Measurements from ENCODE around the gene CDC45. TPM values are rescaled to one million over a fixed set of nuclear protein-coding genes. Genes with fewer than 3 reads are reported as not detected.
"Not testable (repeated sequence)": the region's sequence is repeated elsewhere in the genome, so short reads cannot be mapped to it uniquely, and the experiment has no call there.

Gene CDC45
- polyA plus RNA-seq, 2 donors = 9.6 to 12.1 TPM

GRCh38 chr22:19531327-19531726, 51.6 kb downstream of the CDC45 start:
- H3K4me1 ChIP-seq (ENCODE audit: control insufficient read depth in 2 of 2, insufficient read depth in 2 of 2, low read length in 1 of 2); H3K27me3 ChIP-seq (ENCODE audit: control insufficient read depth in 1 of 2, insufficient read depth in 2 of 2, low read length in 2 of 2); H3K4me3 ChIP-seq (ENCODE audit: low read depth in 1 of 2, low read length in 2 of 2); H3K36me3 ChIP-seq (ENCODE audit: control insufficient read depth in 2 of 2, insufficient read depth in 2 of 2, low read length in 1 of 2); H3K9me3 ChIP-seq (ENCODE audit: control insufficient read depth in 2 of 2, insufficient read depth in 1 of 2, low read depth in 1 of 2, low read length in 1 of 2); H3K27ac ChIP-seq (ENCODE audit: low read depth in 2 of 2, low read length in 1 of 2): not testable (repeated sequence)
- WGBS, 2 donors = 91 to 92% methylated on average over 6 of the region's 6 CpGs

- Histone ChIP-seq H3K4me1 (ENCODE audit: control insufficient read depth in 2 of 2, insufficient read depth in 2 of 2, low read length in 1 of 2) (no peaks in the 10 kb centered on the region), H3K27me3 (ENCODE audit: control insufficient read depth in 1 of 2, insufficient read depth in 2 of 2, low read length in 2 of 2) (no peaks in the 10 kb centered on the region), H3K4me3 (ENCODE audit: low read depth in 1 of 2, low read length in 2 of 2) (no peak overlapping the region), H3K36me3 (ENCODE audit: control insufficient read depth in 2 of 2, insufficient read depth in 2 of 2, low read length in 1 of 2) (no peaks in the 10 kb centered on the region), H3K27ac (ENCODE audit: low read depth in 2 of 2, low read length in 1 of 2) (no peak overlapping the region), H3K9me3 (ENCODE audit: control insufficient read depth in 2 of 2, insufficient read depth in 1 of 2, low read depth in 1 of 2, low read length in 1 of 2) (no peaks in the 10 kb centered on the region)
- 85 to 89% methylated on average over 8 of the region's 8 CpGs for whole genome bisulfite sequencing, 2 donors
Observed at GRCh38 chr22:19533049-19533626, 53.4 kb downstream of the CDC45 start.

- Histone ChIP-seq H3K9me3 (ENCODE audit: control insufficient read depth in 2 of 2, insufficient read depth in 1 of 2, low read depth in 1 of 2, low read length in 1 of 2) (no peaks in the 10 kb centered on the region), H3K27me3 (ENCODE audit: control insufficient read depth in 1 of 2, insufficient read depth in 2 of 2, low read length in 2 of 2) (no peaks in the 10 kb centered on the region), H3K36me3 (ENCODE audit: control insufficient read depth in 2 of 2, insufficient read depth in 2 of 2, low read length in 1 of 2) (no peaks in the 10 kb centered on the region), H3K4me1 (ENCODE audit: control insufficient read depth in 2 of 2, insufficient read depth in 2 of 2, low read length in 1 of 2) (no peaks in the 10 kb centered on the region), H3K27ac (ENCODE audit: low read depth in 2 of 2, low read length in 1 of 2) (no peak overlapping the region), H3K4me3 (ENCODE audit: low read depth in 1 of 2, low read length in 2 of 2) (no peak overlapping the region)
Observed at GRCh38 chr22:19533857-19534256, 54.1 kb downstream of the CDC45 start.

GRCh38 chr22:19535001-19535400, 55.3 kb downstream of the CDC45 start:
- no peaks in the 10 kb centered on the region for H3K36me3 ChIP-seq (ENCODE audit: control insufficient read depth in 2 of 2, insufficient read depth in 2 of 2, low read length in 1 of 2)
- no peak overlapping the region for H3K4me3 ChIP-seq (ENCODE audit: low read depth in 1 of 2, low read length in 2 of 2)
- no peaks in the 10 kb centered on the region for H3K9me3 ChIP-seq (ENCODE audit: control insufficient read depth in 2 of 2, insufficient read depth in 1 of 2, low read depth in 1 of 2, low read length in 1 of 2)
- WGBS, 2 donors = 44 to 50% methylated on average over 3 of the region's 3 CpGs
- no peak overlapping the region for H3K27ac ChIP-seq (ENCODE audit: low read depth in 2 of 2, low read length in 1 of 2)
- no peaks in the 10 kb centered on the region for H3K4me1 ChIP-seq (ENCODE audit: control insufficient read depth in 2 of 2, insufficient read depth in 2 of 2, low read length in 1 of 2)
- H3K27me3 ChIP-seq (ENCODE audit: control insufficient read depth in 1 of 2, insufficient read depth in 2 of 2, low read length in 2 of 2) = no peaks in the 10 kb centered on the region

- Histone ChIP-seq H3K4me3 (ENCODE audit: low read depth in 1 of 2, low read length in 2 of 2) (no peak overlapping the region), H3K4me1 (ENCODE audit: control insufficient read depth in 2 of 2, insufficient read depth in 2 of 2, low read length in 1 of 2) (no peaks in the 10 kb centered on the region), H3K27ac (ENCODE audit: low read depth in 2 of 2, low read length in 1 of 2) (no peak overlapping the region), H3K27me3 (ENCODE audit: control insufficient read depth in 1 of 2, insufficient read depth in 2 of 2, low read length in 2 of 2) (no peaks in the 10 kb centered on the region), H3K36me3 (ENCODE audit: control insufficient read depth in 2 of 2, insufficient read depth in 2 of 2, low read length in 1 of 2) (no peaks in the 10 kb centered on the region), H3K9me3 (ENCODE audit: control insufficient read depth in 2 of 2, insufficient read depth in 1 of 2, low read depth in 1 of 2, low read length in 1 of 2) (no peaks in the 10 kb centered on the region)
- WGBS, 2 donors = 85 to 93% methylated on average over 9 of the region's 9 CpGs
Observed at GRCh38 chr22:19536564-19536963, 56.8 kb downstream of the CDC45 start.

GRCh38 chr22:19537941-19538488, 58.3 kb downstream of the CDC45 start:
- no peaks in the 10 kb centered on the region for H3K4me1 ChIP-seq (ENCODE audit: control insufficient read depth in 2 of 2, insufficient read depth in 2 of 2, low read length in 1 of 2)
- no peaks in the 10 kb centered on the region for H3K9me3 ChIP-seq (ENCODE audit: control insufficient read depth in 2 of 2, insufficient read depth in 1 of 2, low read depth in 1 of 2, low read length in 1 of 2)
- 89 to 93% methylated on average over 5 of the region's 5 CpGs for WGBS, 2 donors
- no peak overlapping the region for H3K27ac ChIP-seq (ENCODE audit: low read depth in 2 of 2, low read length in 1 of 2)
- no peak overlapping the region for H3K4me3 ChIP-seq (ENCODE audit: low read depth in 1 of 2, low read length in 2 of 2)
- H3K36me3 ChIP-seq (ENCODE audit: control insufficient read depth in 2 of 2, insufficient read depth in 2 of 2, low read length in 1 of 2) = no peaks in the 10 kb centered on the region
- no peaks in the 10 kb centered on the region for H3K27me3 ChIP-seq (ENCODE audit: control insufficient read depth in 1 of 2, insufficient read depth in 2 of 2, low read length in 2 of 2)

- Histone ChIP-seq H3K4me1 (ENCODE audit: control insufficient read depth in 2 of 2, insufficient read depth in 2 of 2, low read length in 1 of 2) (peaks cover 2 to 9% of the 10 kb centered on the region in 2 donors), H3K9me3 (ENCODE audit: control insufficient read depth in 2 of 2, insufficient read depth in 1 of 2, low read depth in 1 of 2, low read length in 1 of 2) (no peaks in the 10 kb centered on the region), H3K27ac (ENCODE audit: low read depth in 2 of 2, low read length in 1 of 2) (no peak overlapping the region)
Observed at GRCh38 chr22:19540394-19540793, 60.7 kb downstream of the CDC45 start.

GRCh38 chr22:19543970-19544708, 64.4 kb downstream of the CDC45 start:
- Histone ChIP-seq H3K4me3 (ENCODE audit: low read depth in 1 of 2, low read length in 2 of 2) (no peak overlapping the region), H3K36me3 (ENCODE audit: control insufficient read depth in 2 of 2, insufficient read depth in 2 of 2, low read length in 1 of 2) (no peaks in the 10 kb centered on the region), H3K27ac (ENCODE audit: low read depth in 2 of 2, low read length in 1 of 2) (no peak overlapping the region), H3K9me3 (ENCODE audit: control insufficient read depth in 2 of 2, insufficient read depth in 1 of 2, low read depth in 1 of 2, low read length in 1 of 2) (no peaks in the 10 kb centered on the region), H3K4me1 (ENCODE audit: control insufficient read depth in 2 of 2, insufficient read depth in 2 of 2, low read length in 1 of 2) (peaks cover 2 to 9% of the 10 kb centered on the region in 2 donors), H3K27me3 (ENCODE audit: control insufficient read depth in 1 of 2, insufficient read depth in 2 of 2, low read length in 2 of 2) (no peaks in the 10 kb centered on the region)
- 56% methylated on average over 16 of the region's 16 CpGs for WGBS, 2 donors

More at GRCh38 chr22:19540394-19540793, 60.7 kb downstream of the CDC45 start:
- H3K36me3 ChIP-seq (ENCODE audit: control insufficient read depth in 2 of 2, insufficient read depth in 2 of 2, low read length in 1 of 2) = no peaks in the 10 kb centered on the region
- H3K4me3 ChIP-seq (ENCODE audit: low read depth in 1 of 2, low read length in 2 of 2) = no peak overlapping the region
- H3K27me3 ChIP-seq (ENCODE audit: control insufficient read depth in 1 of 2, insufficient read depth in 2 of 2, low read length in 2 of 2) = no peaks in the 10 kb centered on the region

GRCh38 chr22:19545935-19546207, 66.2 kb downstream of the CDC45 start:
- Histone ChIP-seq H3K27ac (ENCODE audit: low read depth in 2 of 2, low read length in 1 of 2) (no peak overlapping the region), H3K36me3 (ENCODE audit: control insufficient read depth in 2 of 2, insufficient read depth in 2 of 2, low read length in 1 of 2) (no peaks in the 10 kb centered on the region), H3K4me1 (ENCODE audit: control insufficient read depth in 2 of 2, insufficient read depth in 2 of 2, low read length in 1 of 2) (peaks cover 2 to 9% of the 10 kb centered on the region in 2 donors), H3K4me3 (ENCODE audit: low read depth in 1 of 2, low read length in 2 of 2) (no peak overlapping the region), H3K27me3 (ENCODE audit: control insufficient read depth in 1 of 2, insufficient read depth in 2 of 2, low read length in 2 of 2) (no peaks in the 10 kb centered on the region), H3K9me3 (ENCODE audit: control insufficient read depth in 2 of 2, insufficient read depth in 1 of 2, low read depth in 1 of 2, low read length in 1 of 2) (no peaks in the 10 kb centered on the region)
- WGBS, 2 donors = 72 to 83% methylated on average over 5 of the region's 5 CpGs

- peaks cover 2 to 9% of the 10 kb centered on the region in 2 donors for H3K4me1 ChIP-seq (ENCODE audit: control insufficient read depth in 2 of 2, insufficient read depth in 2 of 2, low read length in 1 of 2)
- no peaks in the 10 kb centered on the region for H3K9me3 ChIP-seq (ENCODE audit: control insufficient read depth in 2 of 2, insufficient read depth in 1 of 2, low read depth in 1 of 2, low read length in 1 of 2)
- no peaks in the 10 kb centered on the region for H3K36me3 ChIP-seq (ENCODE audit: control insufficient read depth in 2 of 2, insufficient read depth in 2 of 2, low read length in 1 of 2)
- no peaks in the 10 kb centered on the region for H3K27me3 ChIP-seq (ENCODE audit: control insufficient read depth in 1 of 2, insufficient read depth in 2 of 2, low read length in 2 of 2)
- no peak overlapping the region for H3K4me3 ChIP-seq (ENCODE audit: low read depth in 1 of 2, low read length in 2 of 2)
- WGBS, 2 donors = 70 to 80% methylated on average over 6 of the region's 6 CpGs
- no peak overlapping the region for H3K27ac ChIP-seq (ENCODE audit: low read depth in 2 of 2, low read length in 1 of 2)
Observed at GRCh38 chr22:19546680-19547079, 67.0 kb downstream of the CDC45 start.

Data from esophagus (tissue), 2 donors.